Liver (tissue), 9 donors: ENCODE results near the gene RUBCN. TPM values are rescaled to one million over a fixed set of nuclear protein-coding genes. Genes with fewer than 3 reads are reported as not detected.

Experiments
- DNase-seq: peaks from one replicate; pipeline ENCODE4 v3.0.0-alpha.2; 2017; ENCODE audit warnings: low spot score
- H3K27ac ChIP-seq, 2 donors: one replicate each; pipeline ENCODE4 v1.7.0; 2013; ENCODE audit warnings: inconsistent platforms in 2 of 2, low read length in 2 of 2, control low read depth in 1 of 2, low read depth in 1 of 2, mild to moderate bottlenecking in 1 of 2
- H3K27me3 ChIP-seq, 4 donors: one replicate each; pipeline versions ENCODE4 v1.6.1 to v1.7.0; 2013; ENCODE audit warnings: low read length in 3 of 4, inconsistent platforms in 1 of 4, mild to moderate bottlenecking in 1 of 4, moderate library complexity in 1 of 4; ENCODE audit not compliant: control insufficient read depth in 4 of 4, insufficient read depth in 4 of 4
- H3K36me3 ChIP-seq, 4 donors: one replicate each; pipeline versions ENCODE4 v1.6.1 to v1.7.0; 2013; ENCODE audit warnings: low read length in 3 of 4, mild to moderate bottlenecking in 3 of 4, low read depth in 1 of 4, moderate library complexity in 1 of 4; ENCODE audit not compliant: control insufficient read depth in 4 of 4, insufficient read depth in 3 of 4
- H3K4me1 ChIP-seq, 4 donors: one replicate each; pipeline versions ENCODE4 v1.6.1 to v1.7.0; 2013; ENCODE audit warnings: low read length in 3 of 4, mild to moderate bottlenecking in 3 of 4, moderate library complexity in 1 of 4; ENCODE audit not compliant: control insufficient read depth in 4 of 4, insufficient read depth in 4 of 4
- H3K4me3 ChIP-seq, 3 donors: one replicate each; pipeline versions ENCODE4 v1.6.1 to v1.7.0; 2013; ENCODE audit warnings: low read length in 3 of 3, control low read depth in 1 of 3, low read depth in 1 of 3, mild to moderate bottlenecking in 1 of 3
- H3K9ac ChIP-seq, 2 donors: one replicate each; pipeline ENCODE4 v1.7.0; 2013; ENCODE audit warnings: low read length in 2 of 2, mild to moderate bottlenecking in 2 of 2, moderate library complexity in 2 of 2, control low read depth in 1 of 2, low read depth in 1 of 2
- H3K9me3 ChIP-seq, 4 donors: one replicate each; pipeline versions ENCODE4 v1.6.1 to v1.7.0; 2013; ENCODE audit warnings: low read length in 3 of 4; ENCODE audit not compliant: control insufficient read depth in 4 of 4
- EGR1 ChIP-seq, 2 donors: IDR thresholded peaks; 2 replicates each; pipeline ENCODE4 v1.6.1; 2016 to 2018; ENCODE audit warnings: antibody characterized with exemption in 2 of 2, low read depth in 2 of 2
- FOXA1 ChIP-seq: IDR thresholded peaks from 2 replicates; pipeline ENCODE4 v1.6.1; 2016; ENCODE audit warnings: antibody characterized with exemption
- GABPA ChIP-seq, 2 donors: IDR thresholded peaks in 1 of 2; conservative IDR thresholded peaks in 1 of 2; 2 replicates each; pipeline ENCODE4 v1.6.1; 2016; ENCODE audit warnings: antibody characterized with exemption in 2 of 2, mild to moderate bottlenecking in 1 of 2, moderate library complexity in 1 of 2
- HNF4A ChIP-seq, 2 donors: conservative IDR thresholded peaks; 2 replicates each; pipeline ENCODE4 v1.6.1; 2016; ENCODE audit warnings: antibody characterized with exemption in 2 of 2, mild to moderate bottlenecking in 2 of 2
- JUND ChIP-seq, 2 donors: IDR thresholded peaks; 2 replicates each; pipeline ENCODE4 v1.6.1; 2016; ENCODE audit warnings: antibody characterized with exemption in 2 of 2
- NR2F2 ChIP-seq: IDR thresholded peaks from 2 replicates; pipeline ENCODE4 v1.6.1; 2016; ENCODE audit warnings: antibody characterized with exemption
- RAD21 ChIP-seq, 2 donors: IDR thresholded peaks; 2 replicates each; pipeline ENCODE4 v1.6.1; 2016; ENCODE audit warnings: antibody characterized with exemption in 2 of 2, mild to moderate bottlenecking in 2 of 2
- RXRA ChIP-seq, 2 donors: IDR thresholded peaks; 2 replicates each; pipeline ENCODE4 v1.6.1; 2017 to 2018; ENCODE audit warnings: antibody characterized with exemption in 2 of 2, mild to moderate bottlenecking in 1 of 2
- TAF1 ChIP-seq: conservative IDR thresholded peaks from 2 replicates; pipeline ENCODE4 v1.6.1; 2016; ENCODE audit warnings: antibody characterized with exemption, mild to moderate bottlenecking
- YY1 ChIP-seq: IDR thresholded peaks from 2 replicates; pipeline ENCODE4 v1.6.1; 2016; ENCODE audit warnings: antibody characterized with exemption, mild to moderate bottlenecking
- WGBS: extraction: QIAGEN DNeasy Blood & Tissue Kit; methylation state at CpG from one replicate; pipeline ENCODE4 v1.1.7; 2013; 5-methylcytosine and 5-hydroxymethylcytosine counted together
- polyA plus RNA-seq, 2 donors: library from polyadenylated mRNA; stranded (reverse) in 1 of 2; unstranded in 1 of 2; fragments of 200-250 nt in 1 of 2; fragments of >200 nt in 1 of 2; fragmentation: Nextera tagmentation in 1 of 2; extraction: Ambion mirVana in 1 of 2; gene quantifications; one replicate each; pipeline versions ENCODE4 v1.2.1 to v1.2.3, GENCODE V29; 2013 to 2015
- total RNA-seq, 2 donors: library from RNA; depleted of rRNA; stranded (reverse); fragments of >200 nt; gene quantifications; one replicate each; pipeline ENCODE4 v1.2.3, GENCODE V29; 2014
- TF ChIP-seq, protein P1 (sequence below): IDR thresholded peaks from 2 replicates; pipeline ENCODE4 v1.6.1; 2016; ENCODE audit warnings: antibody characterized with exemption, mild to moderate bottlenecking
- TF ChIP-seq, protein P2 (sequence below): fragments of 150-350 bp; IDR thresholded peaks from 2 replicates; pipeline ENCODE4 v1.5.1; 2017; ENCODE audit warnings: improper control_type of control experiment, low read depth, low read length; ENCODE audit not compliant: missing input control
- TF ChIP-seq, protein P3 (sequence below): IDR thresholded peaks from 2 replicates; pipeline ENCODE4 v1.6.1; 2016; ENCODE audit warnings: antibody characterized with exemption
- TF ChIP-seq, protein P4 (sequence below): IDR thresholded peaks from 2 replicates; pipeline ENCODE4 v1.6.1; 2016; ENCODE audit warnings: antibody characterized with exemption
- TF ChIP-seq, protein P5 (sequence below): IDR thresholded peaks from 2 replicates; pipeline ENCODE4 v1.6.1; 2016; ENCODE audit warnings: antibody characterized with exemption
- donor health status: healthy.
- donor health status: healthy.
- donor health status: healthy.
- donor health status: healthy.
- donor health status: healthy.

Gene RUBCN
- total and polyA plus RNA-seq, 4 donors = 4.1 to 7.0 (median 4.7) TPM

DNA sequence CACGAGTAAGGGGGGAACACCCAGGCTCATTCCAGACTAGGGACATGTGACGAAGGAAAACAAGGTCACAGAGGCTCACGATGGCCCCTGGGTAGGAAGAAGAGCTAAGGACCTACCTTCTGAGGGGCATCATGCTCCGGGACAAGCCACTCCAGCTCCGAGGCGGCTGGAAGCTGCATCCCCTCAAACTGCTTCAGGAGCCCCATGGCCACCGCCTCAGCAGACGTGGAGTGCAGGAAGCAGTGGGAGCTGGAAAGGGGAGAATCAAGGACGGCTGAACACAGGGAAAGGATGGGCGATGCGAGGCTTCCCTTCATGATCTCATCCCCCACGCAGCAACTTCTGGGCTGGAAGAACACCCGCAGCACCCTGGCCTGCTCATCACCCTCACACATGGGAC lies 53.5 kb downstream of the RUBCN start:
- no peaks in the 10 kb centered on the region for H3K27me3 ChIP-seq
- WGBS = 95% methylated on average over 13 of the region's 13 CpGs
- H3K4me1 ChIP-seq = no peaks in the 10 kb centered on the region
- H3K9ac ChIP-seq = no peak overlapping the region
- no peak for TF ChIP-seq RAD21 (IDR thresholded peaks at IDR 0.05)
- TF ChIP-seq EGR1 (IDR thresholded peaks at IDR 0.05; ENCODE audit: low read depth in 2 of 2) = no peak
- TF ChIP-seq FOXA1 = no peak
- TF ChIP-seq, protein P1, sequence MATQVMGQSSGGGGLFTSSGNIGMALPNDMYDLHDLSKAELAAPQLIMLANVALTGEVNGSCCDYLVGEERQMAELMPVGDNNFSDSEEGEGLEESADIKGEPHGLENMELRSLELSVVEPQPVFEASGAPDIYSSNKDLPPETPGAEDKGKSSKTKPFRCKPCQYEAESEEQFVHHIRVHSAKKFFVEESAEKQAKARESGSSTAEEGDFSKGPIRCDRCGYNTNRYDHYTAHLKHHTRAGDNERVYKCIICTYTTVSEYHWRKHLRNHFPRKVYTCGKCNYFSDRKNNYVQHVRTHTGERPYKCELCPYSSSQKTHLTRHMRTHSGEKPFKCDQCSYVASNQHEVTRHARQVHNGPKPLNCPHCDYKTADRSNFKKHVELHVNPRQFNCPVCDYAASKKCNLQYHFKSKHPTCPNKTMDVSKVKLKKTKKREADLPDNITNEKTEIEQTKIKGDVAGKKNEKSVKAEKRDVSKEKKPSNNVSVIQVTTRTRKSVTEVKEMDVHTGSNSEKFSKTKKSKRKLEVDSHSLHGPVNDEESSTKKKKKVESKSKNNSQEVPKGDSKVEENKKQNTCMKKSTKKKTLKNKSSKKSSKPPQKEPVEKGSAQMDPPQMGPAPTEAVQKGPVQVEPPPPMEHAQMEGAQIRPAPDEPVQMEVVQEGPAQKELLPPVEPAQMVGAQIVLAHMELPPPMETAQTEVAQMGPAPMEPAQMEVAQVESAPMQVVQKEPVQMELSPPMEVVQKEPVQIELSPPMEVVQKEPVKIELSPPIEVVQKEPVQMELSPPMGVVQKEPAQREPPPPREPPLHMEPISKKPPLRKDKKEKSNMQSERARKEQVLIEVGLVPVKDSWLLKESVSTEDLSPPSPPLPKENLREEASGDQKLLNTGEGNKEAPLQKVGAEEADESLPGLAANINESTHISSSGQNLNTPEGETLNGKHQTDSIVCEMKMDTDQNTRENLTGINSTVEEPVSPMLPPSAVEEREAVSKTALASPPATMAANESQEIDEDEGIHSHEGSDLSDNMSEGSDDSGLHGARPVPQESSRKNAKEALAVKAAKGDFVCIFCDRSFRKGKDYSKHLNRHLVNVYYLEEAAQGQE = no peak
- no peak for TF ChIP-seq TAF1
- TF ChIP-seq NR2F2 = no peak
- TF ChIP-seq, protein P2, sequence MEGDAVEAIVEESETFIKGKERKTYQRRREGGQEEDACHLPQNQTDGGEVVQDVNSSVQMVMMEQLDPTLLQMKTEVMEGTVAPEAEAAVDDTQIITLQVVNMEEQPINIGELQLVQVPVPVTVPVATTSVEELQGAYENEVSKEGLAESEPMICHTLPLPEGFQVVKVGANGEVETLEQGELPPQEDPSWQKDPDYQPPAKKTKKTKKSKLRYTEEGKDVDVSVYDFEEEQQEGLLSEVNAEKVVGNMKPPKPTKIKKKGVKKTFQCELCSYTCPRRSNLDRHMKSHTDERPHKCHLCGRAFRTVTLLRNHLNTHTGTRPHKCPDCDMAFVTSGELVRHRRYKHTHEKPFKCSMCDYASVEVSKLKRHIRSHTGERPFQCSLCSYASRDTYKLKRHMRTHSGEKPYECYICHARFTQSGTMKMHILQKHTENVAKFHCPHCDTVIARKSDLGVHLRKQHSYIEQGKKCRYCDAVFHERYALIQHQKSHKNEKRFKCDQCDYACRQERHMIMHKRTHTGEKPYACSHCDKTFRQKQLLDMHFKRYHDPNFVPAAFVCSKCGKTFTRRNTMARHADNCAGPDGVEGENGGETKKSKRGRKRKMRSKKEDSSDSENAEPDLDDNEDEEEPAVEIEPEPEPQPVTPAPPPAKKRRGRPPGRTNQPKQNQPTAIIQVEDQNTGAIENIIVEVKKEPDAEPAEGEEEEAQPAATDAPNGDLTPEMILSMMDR = no peak
- TF ChIP-seq GABPA (IDR thresholded peaks at IDR 0.05 in 1 of 2, conservative IDR thresholded peaks at IDR 0.05 in 1 of 2) = no peak
- no peak for TF ChIP-seq HNF4A (conservative IDR thresholded peaks at IDR 0.05)
- TF ChIP-seq, protein P3, sequence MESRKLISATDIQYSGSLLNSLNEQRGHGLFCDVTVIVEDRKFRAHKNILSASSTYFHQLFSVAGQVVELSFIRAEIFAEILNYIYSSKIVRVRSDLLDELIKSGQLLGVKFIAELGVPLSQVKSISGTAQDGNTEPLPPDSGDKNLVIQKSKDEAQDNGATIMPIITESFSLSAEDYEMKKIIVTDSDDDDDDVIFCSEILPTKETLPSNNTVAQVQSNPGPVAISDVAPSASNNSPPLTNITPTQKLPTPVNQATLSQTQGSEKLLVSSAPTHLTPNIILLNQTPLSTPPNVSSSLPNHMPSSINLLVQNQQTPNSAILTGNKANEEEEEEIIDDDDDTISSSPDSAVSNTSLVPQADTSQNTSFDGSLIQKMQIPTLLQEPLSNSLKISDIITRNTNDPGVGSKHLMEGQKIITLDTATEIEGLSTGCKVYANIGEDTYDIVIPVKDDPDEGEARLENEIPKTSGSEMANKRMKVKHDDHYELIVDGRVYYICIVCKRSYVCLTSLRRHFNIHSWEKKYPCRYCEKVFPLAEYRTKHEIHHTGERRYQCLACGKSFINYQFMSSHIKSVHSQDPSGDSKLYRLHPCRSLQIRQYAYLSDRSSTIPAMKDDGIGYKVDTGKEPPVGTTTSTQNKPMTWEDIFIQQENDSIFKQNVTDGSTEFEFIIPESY = no peak
- no peak for TF ChIP-seq RXRA (IDR thresholded peaks at IDR 0.05)
- H3K9me3 ChIP-seq = no peaks in the 10 kb centered on the region
- no peak for DNase-seq
- no peak overlapping the region for H3K4me3 ChIP-seq
- peaks cover 7 to 29% (median 18%) of the 10 kb centered on the region in 4 donors for H3K36me3 ChIP-seq
- H3K27ac ChIP-seq = no peak overlapping the region

DNA sequence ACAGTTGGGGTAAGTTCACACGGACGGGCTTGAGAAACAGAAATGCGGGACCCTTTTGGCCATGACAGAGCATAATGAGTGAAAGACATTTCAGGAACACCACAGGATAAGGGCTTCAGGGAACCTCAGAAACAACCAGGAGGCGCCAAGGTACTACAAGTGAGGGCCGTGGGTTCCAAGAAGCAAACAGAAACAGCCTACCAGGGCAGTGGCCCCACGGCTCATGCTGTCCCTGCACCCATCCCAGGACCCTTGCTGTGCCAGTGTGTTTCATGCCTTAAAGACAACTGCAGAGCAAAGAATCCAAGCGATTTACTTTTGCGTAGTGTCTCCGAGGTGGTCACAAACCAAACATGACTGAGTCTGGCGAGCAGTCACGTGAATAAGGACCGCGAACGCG lies 54.0 kb downstream of the RUBCN start:
- Histone ChIP-seq H3K9me3 (no peaks in the 10 kb centered on the region), H3K27ac (no peak overlapping the region), H3K27me3 (no peaks in the 10 kb centered on the region), H3K36me3 (peaks cover 7 to 31% (median 18%) of the 10 kb centered on the region in 4 donors), H3K9ac (no peak overlapping the region), H3K4me3 (no peak overlapping the region), H3K4me1 (no peaks in the 10 kb centered on the region)
- no peak for DNase-seq
- 98% methylated on average over 15 of the region's 15 CpGs for WGBS
- TF ChIP-seq HNF4A (conservative IDR thresholded peaks at IDR 0.05) (no peak), YY1 (no peak), EGR1 (IDR thresholded peaks at IDR 0.05; ENCODE audit: low read depth in 2 of 2) (no peak), JUND (IDR thresholded peaks at IDR 0.05) (no peak), GABPA (IDR thresholded peaks at IDR 0.05 in 1 of 2, conservative IDR thresholded peaks at IDR 0.05 in 1 of 2) (no peak), RAD21 (IDR thresholded peaks at IDR 0.05) (no peak)
- TF ChIP-seq, protein P4, sequence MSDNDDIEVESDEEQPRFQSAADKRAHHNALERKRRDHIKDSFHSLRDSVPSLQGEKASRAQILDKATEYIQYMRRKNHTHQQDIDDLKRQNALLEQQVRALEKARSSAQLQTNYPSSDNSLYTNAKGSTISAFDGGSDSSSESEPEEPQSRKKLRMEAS = no peak
- TF ChIP-seq, protein P5, sequence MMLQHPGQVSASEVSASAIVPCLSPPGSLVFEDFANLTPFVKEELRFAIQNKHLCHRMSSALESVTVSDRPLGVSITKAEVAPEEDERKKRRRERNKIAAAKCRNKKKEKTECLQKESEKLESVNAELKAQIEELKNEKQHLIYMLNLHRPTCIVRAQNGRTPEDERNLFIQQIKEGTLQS = no peak
- TF ChIP-seq, protein P2 = no peak
- TF ChIP-seq, protein P3 = no peak
- TF ChIP-seq, protein P1 = no peak
